ENCODE results near the gene KIAA0586.
"Not testable (repeated sequence)": the region's sequence is repeated elsewhere in the genome, so short reads cannot be mapped to it uniquely, and the experiment has no call there.

Gene KIAA0586

DNA sequence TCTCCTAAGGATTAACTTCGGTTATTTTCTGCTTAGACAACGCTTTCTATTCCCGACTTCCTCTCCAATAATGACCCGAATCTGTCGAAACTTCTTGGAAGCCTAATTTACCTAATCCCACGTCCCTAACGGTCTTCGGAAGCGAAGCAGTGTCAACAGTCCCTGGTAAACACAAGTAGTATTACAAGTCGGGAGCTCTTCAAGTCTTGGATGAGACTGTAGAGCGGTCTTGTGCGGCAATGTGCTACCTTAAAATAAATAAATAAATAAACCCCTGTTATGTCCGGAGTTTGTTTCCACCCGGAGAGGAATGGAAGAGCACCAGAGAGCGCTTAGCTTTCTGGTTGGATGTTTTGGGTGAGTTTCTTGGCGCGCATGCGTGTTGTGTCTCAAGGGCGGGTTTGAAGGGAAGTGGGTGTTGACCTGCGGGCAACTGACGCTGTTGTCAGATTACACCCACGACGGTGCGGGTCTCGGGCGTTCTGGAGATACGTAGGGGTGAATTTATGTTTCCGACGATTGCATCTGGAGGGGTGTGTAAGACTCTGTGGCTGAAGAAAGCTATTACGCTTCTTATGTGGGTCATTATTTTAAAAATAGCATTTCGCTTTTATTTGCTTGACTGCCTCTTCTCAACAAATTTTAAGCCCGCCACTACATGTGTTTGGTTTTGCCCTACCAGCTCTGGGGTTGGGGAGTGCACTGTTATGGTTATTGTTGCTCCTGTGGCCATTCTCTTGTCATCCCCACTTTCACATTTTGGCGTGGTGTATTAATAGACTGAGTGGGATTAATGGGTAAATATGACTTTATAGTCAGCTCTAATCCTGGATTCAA is at the start of gene KIAA0586, which contains the start of gene TIMM9:
Gene KIAA0586 (plus strand): TSS at position 439 of the 837 bp plus-strand sequence. CDS start 546 bp downstream, outside the sequence.
Gene TIMM9 (minus strand): TSS at position 251 of the 837 bp plus-strand sequence. CDS start 15,586 bp downstream, outside the sequence.
- peak; percentile 90 to 94 for DNase-seq (ENCODE audit: low read depth in 2 of 2)

DNA sequence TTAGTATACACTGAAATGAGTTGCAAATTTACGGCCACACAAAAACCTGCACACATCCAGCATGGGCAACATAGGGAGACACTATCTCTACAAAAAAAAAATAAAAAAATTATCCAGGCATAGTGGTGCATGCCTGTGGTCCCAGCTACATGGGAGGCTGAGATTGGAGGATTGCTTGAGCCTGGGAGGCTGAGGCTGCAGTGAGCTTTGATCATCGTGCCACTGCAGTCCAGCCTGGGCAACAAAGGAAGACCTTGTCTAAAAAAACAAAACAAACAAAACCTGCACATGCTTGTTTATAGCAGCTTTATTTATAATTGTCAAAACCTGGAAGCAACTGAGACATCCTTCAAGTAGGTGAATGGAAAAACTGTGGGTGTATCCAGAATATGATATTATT is 36.7 kb upstream of the KIAA0586 start:
- no peak for DNase-seq (ENCODE audit: low read depth in 2 of 2)

DNA sequence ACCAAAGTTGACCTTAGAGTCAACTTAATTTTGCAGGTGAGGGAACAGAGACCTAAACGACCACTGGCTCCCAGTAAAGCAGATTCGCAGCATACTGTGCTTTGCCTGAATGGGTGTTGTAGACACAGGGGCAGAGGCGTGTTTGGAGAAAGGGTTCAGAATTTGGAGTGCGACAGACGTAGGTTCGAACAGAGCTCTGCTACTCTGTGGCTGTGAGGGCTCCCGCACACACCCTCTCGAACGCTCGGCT is 32.0 kb upstream of the KIAA0586 start:
- no peak for DNase-seq (ENCODE audit: low read depth in 2 of 2)

DNA sequence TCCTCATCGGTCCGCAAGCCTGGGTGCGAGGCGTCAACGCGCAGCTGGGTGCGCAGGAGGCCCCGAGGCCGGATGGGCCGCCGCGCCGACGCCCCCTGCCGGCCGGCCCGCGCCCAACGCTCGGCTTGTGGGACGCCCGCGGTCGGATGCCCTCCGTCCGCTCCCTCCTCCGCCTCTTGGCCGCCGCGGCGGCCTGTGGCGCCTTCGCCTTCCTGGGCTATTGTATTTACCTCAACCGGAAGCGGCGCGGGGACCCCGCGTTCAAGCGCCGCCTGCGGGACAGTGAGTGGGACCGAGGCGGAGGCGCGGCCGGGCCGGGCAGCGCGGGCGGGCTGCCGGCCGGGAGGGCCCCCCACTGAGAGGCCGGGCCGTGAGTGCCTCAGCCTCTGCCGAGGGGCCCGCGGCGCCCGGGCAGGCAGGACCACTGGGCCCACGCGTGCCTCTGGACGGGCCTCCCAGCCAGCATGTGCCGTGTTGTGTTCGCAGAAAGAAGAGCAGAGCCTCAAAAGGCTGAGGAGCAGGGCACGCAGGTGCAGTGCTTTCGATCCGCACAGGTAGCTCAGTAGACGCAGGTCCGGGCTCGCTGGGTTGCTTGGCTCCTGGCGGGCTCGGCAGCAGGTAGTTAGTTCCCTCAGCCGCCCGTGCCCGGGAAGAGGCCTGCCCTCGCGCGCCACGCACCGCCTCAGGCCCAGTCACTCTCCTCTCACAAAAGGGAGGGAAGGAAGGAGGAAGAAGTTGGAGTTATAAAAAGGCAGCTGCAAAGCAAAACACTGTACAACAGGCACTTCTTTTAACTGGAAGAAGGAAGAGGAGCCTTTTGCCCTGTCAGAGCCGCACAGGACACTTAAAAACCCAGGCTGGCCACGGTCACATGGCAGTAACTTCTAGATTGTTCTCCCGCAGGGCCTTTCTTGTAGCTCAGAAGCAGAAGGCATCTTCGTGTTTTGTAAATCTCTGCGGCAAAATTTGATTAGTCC is 31.4 kb upstream of the KIAA0586 start, which contains the start of gene TOMM20L:
Gene TOMM20L (plus strand): TSS at position 119 of the 977 bp plus-strand sequence. CDS start 28 bp downstream, at position 147.
- DNase-seq (ENCODE audit: low read depth in 2 of 2), result peak; percentile 65 to 69

- DNase-seq (ENCODE audit: low read depth in 2 of 2), result no peak
These were observed 30.4 kb upstream of the KIAA0586 start for GRCh38 chr14:58397156-58397555.

- DNase-seq (ENCODE audit: low read depth in 2 of 2), result no peak
These were observed 29.0 kb upstream of the KIAA0586 start for GRCh38 chr14:58398495-58398894.

DNA sequence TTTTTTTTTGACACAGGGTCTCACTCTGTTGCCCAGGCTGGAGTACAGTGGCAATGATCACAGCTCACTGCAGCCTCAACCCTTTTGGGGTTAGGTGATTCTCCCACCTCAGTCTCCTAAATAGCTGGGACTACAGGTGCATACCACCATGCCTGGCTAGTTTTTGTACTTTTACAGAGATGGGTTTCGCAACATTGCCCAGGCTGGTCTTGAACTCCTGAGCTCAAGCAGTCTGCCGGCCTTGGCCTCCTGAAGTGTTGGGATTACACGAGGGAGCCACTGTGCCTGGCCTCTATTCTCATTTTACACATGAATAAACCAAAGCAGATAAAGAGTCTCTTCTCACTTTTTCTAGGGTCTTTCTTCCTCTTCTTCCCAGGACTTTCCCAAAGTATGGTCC is 28.6 kb upstream of the KIAA0586 start:
- no peak for DNase-seq (ENCODE audit: low read depth in 2 of 2)

DNA sequence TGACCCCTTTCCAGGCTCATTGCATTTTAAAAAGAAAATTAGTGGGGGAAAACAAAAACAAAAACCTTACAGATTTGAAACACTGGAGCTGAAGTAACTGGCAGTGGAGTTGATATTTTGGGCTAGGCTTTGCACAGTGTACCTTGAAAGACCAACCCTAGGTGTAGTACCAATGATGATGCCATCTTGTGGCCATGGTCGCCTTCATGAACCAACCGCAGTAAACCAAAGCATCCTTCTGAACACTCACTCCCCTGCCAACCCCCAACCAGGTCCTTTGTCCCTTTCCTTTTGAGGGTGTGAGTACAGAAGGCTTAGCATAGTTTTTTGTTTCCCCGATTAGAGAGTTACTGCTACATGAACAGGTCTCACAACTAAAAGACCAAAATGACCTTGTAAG is 25.9 kb upstream of the KIAA0586 start:
- no peak for DNase-seq (ENCODE audit: low read depth in 2 of 2)

DNA sequence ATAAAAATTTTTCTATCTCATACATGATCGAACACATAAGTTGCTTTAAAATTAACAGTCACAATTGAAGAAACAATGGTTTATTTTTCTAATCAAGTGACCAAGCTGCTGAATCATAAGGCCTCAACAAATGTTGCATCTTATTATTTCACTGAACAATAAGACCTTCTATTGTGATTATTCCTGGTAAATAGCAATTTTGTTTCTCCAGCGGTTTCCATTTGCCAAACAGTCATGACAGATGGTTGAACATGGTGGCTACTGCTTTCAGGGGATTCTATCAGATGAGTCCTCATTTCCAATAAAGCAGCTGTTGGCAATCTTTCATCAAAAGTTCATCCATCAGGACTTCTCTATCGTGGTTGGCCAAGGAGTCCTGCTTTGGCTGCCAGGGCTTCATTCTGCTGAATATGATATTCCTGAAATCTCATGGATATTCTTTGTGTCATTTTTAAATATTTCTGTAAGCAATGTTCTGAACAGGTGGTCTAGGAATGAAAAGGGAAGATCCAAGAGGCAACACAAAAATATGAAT is 18.8 kb upstream of the KIAA0586 start:
- no peak for DNase-seq (ENCODE audit: low read depth in 2 of 2)

- DNase-seq (ENCODE audit: low read depth in 2 of 2), result no peak
These were observed 12.7 kb upstream of the KIAA0586 start for GRCh38 chr14:58414845-58415244.

GRCh38 chr14:58415636-58416547 is 11.6 kb upstream of the KIAA0586 start:
- DNase-seq (ENCODE audit: low read depth in 2 of 2), result no peak

DNA sequence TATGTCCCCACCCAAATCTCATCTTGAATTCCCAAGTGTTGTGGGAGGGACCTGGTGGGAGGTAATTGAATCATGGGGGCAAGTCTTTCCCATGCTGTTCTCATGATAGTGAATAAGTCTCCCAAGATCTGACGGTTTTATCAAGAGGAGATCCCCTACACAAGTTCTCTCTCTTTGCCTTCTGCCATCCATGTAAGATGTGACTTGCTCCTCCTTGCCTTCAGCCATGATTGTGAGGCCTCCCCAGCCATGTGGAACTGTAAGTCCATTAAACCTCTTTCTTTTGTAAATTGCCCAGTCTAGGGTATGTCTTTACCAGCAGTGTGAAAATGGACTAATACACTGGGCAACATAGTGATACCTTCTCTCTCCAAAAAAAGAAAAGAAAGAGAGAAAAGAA is 10.6 kb upstream of the KIAA0586 start:
- DNase-seq (ENCODE audit: low read depth in 2 of 2), result not testable (repeated sequence)

GRCh38 chr14:58426670-58427280 is 744 bp upstream of the KIAA0586 start:
- peak; percentile 9 to 28 for DNase-seq (ENCODE audit: low read depth in 2 of 2)

GRCh38 chr14:58428118-58428683 is 682 bp downstream of the KIAA0586 start:
- DNase-seq (ENCODE audit: low read depth in 2 of 2), result no peak

DNA sequence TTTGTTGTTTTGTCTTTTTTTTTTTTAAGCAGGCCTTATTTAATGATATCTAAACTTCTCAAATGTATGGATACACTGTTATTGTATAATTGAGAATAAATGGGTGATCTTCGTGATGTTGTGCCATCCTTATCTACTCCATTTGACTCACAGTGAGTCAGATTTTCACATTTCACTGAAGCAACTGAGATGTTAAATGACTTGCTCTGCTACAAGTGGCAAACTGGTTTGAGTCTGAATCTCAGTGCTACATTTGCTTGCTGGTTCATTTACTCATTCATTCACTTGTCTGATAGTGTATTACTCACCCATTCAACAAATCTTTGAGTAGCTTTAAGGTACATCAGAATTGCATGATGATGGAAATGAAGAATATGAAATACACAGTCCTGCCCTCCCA is 2.6 kb downstream of the KIAA0586 start:
- no peak for DNase-seq (ENCODE audit: low read depth in 2 of 2)

DNA sequence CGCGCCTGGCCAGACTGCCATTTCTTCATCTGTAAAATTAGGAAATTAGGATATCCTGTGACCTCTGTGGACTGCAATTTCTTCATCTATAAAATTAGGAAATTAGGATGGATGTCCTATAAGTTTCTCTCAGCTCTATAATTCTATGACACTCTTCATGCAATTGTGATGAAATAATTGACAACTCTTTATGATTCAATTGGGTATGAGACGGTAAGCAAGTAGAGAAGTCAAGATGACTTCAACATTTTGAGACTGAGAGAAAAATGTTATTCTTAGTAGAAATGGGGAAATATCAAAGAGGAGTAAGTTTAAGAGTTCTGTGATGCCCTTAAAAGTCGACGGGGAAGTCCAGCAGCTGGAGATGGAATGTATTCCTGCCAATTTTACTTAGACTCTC is 12.0 kb downstream of the KIAA0586 start:
- no peak for DNase-seq (ENCODE audit: low read depth in 2 of 2)

DNA sequence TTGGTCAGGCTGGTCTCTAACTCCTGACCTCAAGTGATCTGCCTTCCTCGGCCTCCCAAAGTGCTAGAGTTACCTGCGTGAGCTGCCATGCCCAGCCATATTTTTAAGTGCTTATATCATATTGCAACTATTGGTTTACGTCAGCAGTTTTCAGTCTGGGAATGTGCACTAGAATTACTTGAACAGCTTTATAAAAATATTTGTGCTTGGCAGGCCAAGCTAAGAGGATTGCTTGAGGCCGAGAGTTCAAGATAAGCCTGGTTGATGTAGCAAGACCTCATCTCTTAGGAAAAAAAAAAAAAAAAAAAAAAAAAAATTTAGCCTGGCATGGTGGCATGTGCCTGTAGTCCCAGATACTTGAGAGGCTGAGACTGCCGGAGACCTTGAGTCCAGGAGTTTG is 17.1 kb downstream of the KIAA0586 start:
- DNase-seq (ENCODE audit: low read depth in 2 of 2), result no peak

GRCh38 chr14:58455593-58456265 is 28.2 kb downstream of the KIAA0586 start:
- DNase-seq (ENCODE audit: low read depth in 2 of 2), result no peak

DNA sequence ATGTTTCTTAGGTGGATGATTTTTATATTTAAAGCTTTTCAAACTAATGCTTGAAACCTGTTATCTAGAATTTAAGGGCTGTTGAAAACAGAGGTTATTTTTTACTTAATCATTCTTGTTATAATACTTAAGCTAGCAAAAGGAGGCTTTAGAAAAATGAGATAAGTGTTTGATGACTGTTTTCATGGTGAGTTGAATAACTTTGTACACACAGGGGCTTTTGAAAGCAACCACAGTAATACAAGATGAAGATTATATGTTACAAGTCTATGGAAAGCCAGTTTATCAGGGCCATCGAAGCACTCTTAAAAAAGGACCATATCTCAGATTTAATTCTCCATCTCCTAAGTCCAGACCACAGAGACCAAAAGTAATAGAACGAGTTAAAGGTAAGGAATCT is 33.3 kb downstream of the KIAA0586 start:
- no peak for DNase-seq (ENCODE audit: low read depth in 2 of 2)

- DNase-seq (ENCODE audit: low read depth in 2 of 2), result no peak
These were observed 35.6 kb downstream of the KIAA0586 start for GRCh38 chr14:58463147-58463546.
